NCI-H526 treated with DMSO at 0.1 percent for 48 hours (cell line): ENCODE results near the gene CORO2A.
"Not testable (repeated sequence)": the region's sequence is repeated elsewhere in the genome, so short reads cannot be mapped to it uniquely, and the experiment has no call there.

Experiments
- DNase-seq: peaks from one replicate; lab custom pipeline; 2025; lab: John Stamatoyannopoulos, UW

CORO2A gene

DNA sequence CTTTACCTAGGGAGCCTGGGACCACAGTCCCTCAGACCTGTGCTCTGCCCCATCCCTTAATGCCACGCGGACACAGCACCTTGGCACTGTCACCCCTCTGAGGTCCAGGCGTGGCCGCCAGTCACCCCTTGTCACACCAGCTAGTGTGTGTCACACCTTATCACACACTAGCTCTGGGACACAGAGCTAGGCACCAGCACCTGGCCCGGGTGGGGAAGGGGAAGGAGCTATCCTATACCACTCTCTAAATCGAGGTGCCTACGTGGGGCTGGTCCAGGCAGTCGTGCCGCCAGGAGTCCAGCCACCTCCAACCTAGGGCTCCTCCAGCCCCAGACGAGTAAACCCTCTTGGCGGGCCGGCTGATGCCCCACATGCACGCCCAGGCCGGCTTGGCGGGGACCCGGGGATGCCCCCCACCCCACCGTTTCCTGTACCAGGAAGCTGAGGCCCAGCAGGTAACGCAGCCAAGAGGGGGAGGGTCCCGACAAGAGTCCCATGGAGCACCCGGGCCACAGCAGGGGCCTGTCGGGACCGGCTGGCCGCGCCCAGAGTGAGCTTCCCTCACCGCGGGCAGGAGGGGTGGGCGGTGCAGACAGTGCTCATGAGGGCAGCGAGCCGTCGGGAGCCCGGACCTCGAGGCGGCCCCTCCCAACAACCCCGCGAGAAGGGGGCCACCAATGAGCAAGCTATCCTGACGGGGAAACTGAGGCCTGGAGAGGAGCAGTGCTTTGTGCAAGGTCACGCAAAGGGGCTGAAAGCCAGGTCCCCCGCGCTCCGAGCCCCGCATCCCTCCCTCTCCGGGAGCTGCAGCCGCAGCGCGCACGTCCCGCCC lies 550 bp downstream of the CORO2A start:
- DNase-seq = no peak

DNA sequence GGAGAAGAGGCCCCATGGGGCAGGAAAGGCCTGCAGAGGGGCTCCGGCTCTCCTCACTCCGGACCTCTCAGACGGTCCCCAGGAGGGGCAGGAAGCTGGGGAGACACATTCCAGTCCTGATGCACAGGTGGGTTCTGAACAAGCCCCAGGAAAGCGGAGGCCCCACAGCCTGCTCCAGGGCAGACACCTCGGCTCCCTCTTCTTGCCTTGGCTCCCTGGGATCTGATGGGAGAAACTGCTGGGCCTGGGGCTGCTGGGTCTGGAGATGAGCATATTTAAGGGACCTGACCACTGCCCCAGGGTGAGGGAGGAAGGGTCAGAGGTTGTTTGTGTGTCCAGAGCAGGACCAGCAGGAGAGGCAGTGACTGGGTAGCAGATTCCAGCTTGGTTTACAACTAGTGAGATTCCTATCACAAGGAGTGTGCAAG lies 1.2 kb downstream of the CORO2A start:
- DNase-seq = no peak

DNA sequence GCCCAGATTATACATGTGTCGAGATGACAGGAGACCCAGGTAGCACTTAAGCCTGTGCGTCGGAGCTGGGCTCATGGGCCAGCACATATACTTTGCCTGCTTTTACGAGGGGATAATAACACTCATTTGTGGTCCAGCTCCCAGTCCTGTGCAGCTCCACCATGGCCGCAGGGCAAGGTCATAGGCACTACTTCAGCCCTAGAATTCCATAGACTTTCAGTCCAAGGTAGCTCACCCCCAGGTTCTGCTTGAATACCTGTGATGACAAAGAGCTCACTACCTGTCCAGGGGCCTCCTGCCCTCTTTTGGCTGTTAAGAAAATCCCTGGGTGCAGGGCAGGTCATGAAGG lies 1.7 kb downstream of the CORO2A start:
- no peak for DNase-seq

DNA sequence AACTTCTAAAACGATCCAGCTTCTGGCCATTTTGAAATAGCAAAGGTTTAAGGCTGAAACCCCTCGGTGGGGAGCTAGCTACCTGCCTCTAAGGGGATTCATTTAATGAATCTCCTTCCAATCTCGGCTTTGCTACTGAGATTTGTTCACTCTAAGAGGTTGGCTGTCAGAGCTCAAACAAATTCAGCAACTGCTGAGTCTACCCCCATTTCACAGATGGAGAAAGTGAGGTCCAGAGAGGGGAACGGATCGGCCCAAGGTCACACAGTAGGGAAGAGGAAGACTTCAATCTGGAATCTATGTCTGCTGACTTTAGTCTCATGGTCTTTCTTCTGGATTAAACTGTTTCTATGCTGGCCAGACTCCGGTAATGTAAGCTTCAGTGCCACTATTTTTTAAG lies 3.0 kb downstream of the CORO2A start:
- DNase-seq = no peak

DNA sequence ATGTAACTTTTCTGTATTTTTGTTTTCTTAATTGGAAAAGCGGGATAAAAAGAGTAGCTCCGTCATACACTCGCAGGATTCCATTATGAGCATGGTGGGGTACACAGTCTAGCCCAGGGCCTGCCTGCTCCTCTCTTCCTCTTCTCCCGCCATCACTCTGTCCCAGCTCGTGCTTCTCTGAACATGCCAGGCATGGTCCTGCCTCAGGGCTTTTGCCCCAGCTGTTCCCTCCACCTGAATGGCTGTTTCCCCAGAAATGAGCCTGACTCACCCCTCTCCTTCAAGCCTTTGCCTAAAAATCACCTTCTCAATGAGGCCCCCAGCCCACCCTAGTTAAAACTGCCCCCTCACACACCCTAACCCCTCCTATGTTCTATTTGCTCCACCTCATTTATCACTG lies 4.5 kb downstream of the CORO2A start:
- DNase-seq = no peak

DNA sequence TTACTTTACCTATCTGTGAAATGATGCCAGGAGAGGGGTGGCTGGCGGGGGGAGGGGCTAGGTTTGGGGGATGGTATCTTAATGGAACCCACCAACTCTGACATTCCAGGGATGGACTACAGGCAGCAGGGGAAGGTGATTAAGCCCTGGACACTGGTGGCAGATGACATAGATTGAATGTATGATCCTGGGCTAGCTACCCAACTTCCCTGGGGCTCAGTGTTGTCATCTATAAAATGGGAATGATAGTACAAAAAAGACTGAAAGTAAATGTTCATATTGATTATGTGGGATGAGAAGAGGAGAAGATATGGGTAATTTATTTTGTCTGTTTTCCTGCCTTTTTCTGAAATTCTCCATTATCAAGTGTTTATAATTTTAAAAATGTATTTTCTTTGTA lies 6.2 kb downstream of the CORO2A start:
- no peak for DNase-seq

DNA sequence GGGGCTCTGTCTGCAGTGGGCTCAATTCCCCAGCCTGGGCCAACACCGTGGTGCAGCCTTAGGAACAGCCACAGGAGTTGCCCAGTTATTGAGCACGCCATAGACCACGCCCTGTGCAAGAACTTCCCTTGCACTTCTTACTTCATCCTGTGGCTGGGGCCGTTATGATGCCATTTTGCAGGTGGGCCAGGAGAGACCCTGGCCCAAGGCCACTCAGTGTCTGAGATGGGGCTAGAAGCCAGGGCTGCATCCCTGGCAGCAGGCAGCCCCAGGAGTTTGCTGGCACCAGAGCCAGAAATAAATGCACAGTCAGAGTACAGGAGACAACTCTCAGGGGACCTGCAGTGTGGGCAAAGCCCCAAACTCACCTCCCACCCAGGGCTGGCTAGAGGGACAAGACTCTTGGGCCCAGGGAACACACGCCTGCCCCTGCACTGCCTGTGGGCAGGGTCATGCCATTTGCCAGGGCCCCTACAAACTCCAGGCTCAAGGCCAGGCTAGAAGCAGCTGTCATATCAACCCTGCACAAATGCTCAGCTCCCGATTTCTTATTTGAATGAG lies 6.7 kb downstream of the CORO2A start:
- no peak for DNase-seq

DNA sequence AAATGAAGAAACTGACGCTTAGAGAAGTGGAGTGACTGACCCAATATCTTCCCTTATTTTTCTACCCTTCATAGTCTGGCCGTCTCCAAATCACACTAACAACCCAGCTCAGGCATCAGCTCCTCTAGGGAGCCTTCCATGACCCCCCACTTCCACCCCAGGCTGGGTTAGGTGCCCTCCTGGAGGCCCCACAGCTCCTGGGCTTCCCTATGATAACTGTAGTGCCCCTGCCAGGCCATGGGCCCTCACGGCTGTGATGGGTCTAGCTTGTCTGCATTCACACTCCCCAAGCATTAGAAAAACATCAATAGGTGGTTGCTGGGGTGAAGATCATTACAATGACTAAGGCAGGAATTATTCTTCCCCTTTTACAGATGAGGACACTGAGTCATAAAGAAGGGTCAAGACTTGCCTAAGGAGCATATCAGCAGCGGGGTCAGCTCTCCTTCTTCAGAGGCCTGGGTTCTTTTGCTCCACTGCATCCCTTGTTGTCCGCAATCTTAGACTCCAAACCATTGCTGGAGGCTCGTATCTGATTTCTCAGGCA lies 7.3 kb downstream of the CORO2A start:
- DNase-seq = no peak

DNA sequence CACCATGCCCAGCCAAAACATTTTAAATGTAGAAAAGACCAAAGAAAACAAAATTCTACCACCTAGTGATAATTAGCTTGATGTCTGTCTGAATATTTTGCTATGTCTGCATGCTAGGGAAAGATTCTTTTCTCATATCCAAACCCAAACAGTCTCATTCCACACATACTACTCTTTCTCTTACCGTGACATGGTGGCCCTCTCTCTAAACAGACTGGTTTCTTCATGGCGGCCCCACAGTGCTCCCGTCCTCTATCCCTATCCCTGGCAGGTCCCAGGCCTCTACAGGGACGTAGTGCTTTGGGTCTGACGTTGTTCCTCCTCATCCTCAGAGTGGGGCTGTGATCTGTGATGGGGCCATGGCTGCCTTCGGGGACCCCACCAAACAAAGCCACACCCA lies 8.1 kb downstream of the CORO2A start:
- DNase-seq = no peak

DNA sequence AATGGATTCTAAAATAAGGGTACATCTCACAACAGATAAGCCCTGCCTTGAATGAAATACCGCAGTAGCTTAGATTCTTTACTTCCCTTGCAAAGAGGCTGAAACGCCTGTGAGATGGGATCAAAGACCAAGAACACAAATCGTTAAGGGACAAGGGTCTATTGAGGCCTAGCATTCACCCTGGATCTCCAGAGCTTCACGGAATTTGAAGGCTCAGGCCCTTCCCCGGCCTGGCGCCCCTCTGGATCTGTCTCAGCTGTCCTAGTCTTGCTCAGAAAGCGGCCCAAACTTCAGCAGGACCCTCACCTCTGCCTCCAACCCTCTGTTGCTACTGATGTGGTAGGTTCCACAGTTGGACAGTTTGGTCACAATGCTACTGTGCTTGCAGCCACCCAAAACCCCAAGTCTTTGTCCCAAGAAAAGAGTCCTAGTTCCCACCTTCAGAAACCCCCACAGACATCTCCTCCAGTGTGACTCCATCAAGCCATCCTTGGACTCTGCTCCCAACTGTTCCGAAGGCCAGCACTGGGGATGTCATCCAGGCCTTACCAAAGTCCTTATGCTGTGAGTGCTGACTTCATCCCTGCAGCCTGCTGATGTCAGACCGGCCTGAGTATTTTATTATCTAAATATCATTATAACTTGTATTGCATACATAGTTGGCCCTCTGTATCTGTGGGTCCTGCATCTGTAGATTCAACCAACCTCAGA lies 9.4 kb downstream of the CORO2A start:
- DNase-seq = no peak

DNA sequence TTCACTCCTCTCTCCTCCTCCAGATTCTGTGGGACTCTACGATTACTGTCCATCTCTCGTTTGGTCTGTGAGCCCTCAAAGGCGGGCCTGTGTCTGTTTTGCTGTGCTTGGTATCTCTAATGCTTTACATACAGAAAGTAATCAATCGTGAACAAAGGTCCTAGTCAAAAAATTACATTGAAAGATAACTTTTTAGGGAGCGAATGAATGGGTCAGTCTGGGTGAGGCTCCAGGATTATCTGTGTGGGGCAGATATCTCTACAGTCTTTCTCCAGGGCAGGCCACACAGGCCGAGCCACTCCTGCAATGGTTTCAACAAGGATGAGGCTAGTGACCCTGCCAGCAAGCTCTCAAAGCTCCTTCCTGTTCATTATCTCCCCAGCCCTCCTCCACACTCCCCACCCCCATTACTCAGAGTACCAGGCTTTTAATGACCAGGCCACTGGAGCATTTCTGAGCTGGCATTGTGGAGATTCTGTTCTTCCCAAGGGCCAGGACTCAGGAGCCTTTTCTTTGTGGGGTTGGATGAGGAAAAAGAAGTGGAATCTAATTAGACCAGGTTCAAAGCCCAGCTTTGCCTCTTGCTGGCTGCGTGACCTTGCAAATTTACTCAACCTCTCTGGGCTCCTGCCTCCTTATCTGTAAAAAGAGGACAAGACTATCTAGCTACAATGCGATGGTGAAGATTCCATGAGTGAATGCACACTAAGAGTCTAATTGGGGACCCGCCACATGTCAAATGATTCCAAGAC lies 10.2 kb downstream of the CORO2A start:
- DNase-seq = no peak

DNA sequence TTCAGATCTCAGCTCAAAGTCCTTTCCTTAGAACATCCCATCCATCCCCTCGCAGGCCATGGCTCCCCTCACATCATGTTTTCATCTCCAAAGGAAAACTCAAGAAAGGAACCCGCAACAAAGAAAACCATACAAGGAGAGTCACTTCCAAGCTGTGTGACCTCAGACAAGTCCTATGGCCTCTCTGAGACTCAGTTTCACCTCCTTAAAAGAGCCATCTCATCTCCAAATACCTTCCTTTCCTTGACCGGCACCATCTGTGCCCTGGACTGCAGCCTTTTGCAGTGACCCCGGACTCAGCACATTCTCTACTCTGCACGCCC lies 10.7 kb downstream of the CORO2A start:
- DNase-seq = no peak

DNA sequence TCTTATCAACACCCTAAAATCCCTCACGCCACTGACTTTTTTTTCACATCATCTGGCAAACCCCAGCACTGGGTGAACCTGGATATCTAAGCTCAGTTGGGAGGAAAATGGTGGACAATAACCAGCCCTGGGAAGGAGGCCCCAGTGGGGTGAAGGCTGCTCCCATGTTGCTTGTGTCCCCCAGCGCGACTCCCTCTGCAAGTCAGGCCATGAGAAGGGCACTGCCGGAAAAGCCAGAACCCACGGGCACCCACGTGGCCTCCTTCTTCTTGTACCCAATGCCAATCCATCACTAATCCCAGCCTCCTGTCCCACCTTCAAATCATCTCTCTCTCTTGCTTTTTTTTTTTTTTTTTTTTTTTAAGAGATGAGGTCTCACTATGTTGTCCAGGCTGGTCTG lies 11.4 kb downstream of the CORO2A start:
- no peak for DNase-seq

DNA sequence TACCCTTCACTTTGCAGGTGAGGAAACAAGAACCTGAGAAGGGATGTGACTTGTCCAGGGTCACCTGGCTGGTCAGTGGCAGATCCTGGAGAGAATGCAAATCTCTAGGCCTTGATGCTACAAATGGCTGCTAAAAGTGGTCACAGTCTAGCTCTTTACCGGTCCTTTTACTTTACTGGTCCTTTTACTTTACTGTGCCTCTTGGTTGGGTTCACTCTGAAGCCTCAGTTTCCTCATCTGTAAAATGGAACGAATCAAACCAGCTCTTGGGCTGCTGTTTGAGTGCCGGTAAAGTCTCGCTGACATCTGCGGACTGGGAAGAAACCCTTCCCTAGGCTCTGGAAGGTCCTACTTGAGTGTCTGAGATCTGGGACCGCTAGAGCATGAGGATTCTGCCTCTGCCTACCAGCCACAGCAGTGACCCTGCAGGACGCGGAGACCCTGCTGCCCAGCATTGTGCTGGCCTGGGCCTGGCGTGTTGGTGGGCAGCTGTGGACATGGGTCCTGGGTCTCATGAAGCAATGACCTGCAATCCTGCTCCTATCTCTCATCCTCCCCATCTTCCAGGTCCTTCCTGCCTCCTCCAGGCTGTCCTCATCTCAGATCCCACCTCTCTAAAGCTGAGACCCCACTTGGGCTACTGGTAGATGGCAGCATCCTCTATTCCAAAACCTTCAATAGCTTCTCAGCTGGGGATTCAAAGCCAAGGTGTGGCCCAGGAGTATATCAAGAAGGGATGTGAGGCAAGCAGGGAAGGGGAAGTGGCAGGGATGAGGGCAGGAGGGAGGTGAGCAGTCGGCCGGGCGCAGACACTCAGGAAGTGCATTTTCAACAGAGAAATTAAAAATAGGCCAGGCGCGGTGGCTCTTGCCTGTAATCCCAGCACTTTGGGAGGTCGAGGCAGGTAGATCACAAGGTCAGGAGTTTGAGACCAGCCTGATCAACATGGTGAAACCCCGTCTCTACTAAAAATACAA lies 13.3 kb downstream of the CORO2A start:
- DNase-seq = no peak

DNA sequence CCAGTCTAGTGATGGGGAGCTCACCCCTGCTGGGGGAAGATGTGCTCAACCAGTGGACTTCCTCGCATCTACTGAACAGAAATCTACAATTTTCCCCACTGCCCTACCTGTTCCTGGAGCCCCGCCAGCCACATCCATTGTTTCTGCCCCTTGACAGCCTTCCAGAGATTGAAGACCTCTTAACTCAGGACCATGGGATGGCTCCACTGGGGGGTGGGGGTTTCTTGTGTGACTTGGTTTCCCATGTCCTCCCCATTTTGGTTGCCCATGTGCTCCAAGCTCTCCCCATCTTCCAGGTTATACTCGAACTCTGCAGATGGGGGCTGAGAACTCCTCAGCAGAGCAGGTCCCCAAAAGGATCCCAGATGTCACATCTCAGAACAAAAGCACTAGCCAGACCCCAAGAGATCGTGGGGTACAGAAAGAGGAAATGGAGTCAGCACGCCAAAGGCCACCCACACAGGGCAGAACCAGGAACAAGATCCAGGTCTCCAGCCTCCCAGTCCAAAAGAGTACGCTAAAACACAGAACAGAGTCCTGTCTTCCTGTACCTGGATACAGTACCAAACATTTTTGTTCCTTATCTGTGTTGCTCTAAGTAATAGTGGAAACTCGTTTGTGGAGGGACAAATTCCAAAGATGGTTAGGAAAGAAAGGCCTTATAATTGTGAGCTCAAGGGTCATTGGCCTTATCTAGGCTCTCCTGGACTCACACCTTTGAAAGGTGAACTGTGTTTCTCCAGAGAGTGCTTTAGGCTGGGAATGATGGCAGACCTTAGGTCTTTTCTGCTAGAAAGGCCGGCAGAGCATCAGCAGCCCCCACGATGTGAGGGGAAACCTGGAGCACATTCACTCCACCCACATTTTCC lies 15.8 kb downstream of the CORO2A start:
- no peak for DNase-seq

DNA sequence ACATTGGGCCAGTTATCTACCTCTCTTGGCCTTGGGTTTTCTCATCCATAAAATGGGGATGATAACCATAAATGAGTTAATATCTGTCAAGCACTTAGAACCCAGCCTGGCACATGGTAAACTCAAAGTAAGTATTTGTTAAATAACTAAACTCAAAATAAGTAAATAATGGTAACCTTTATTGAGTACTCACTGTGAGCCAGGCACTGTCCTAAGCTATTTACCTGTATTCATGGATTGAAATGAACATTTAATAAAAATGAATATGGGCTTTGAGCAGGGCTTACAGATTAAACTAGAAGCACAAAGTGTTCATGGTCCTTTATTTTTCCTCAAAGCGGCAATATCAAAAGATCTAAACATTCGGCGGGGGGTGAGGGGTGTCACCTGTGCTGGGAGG lies 16.7 kb downstream of the CORO2A start:
- DNase-seq = no peak

DNA sequence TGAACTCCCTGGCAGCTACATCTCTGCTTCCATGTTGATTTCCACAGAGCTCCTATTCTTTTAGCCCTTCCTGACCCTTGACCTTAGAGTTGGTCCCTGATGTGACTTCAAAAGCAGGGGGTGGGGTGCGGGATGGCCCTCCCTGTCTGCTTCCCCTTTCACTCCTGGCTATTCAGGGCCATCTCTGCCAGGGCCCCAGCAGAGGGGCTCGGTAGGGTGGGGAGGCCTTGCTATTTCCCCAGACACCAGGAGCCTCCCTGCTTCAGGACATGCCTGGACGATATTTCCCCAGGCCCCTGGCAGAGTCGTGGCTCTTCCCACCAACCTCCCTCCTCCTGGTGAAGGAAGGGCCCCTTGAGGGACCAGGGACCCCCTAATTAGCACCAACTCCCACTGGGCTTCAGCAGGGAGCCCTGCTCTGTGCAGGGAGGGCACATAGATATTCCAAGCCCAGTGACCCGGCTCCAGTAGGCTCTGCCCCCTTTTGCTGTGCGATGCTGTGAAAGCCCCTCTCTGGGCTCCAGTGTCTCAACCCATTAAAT lies 17.3 kb downstream of the CORO2A start:
- DNase-seq = no peak

DNA sequence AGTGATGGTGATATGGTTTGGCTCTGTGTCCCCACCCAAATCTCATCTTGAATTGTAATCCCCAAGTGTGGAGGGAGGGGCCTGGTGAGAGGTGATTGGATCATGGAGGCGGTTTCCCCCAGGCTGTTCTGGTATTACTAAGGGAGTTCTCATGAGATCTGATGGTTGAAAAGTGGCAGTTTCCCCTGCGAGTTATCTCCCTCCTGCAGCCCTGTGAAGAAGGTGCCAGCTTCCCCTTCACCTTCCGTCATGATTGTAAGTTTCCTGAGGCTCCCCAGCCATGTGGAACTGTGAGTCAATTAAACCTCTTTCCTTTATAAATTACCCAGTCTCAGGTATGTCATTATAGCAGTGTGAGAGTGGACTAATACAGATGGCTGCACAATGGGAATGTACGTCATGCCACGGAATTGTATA lies 17.9 kb downstream of the CORO2A start:
- DNase-seq = not testable (repeated sequence)

DNA sequence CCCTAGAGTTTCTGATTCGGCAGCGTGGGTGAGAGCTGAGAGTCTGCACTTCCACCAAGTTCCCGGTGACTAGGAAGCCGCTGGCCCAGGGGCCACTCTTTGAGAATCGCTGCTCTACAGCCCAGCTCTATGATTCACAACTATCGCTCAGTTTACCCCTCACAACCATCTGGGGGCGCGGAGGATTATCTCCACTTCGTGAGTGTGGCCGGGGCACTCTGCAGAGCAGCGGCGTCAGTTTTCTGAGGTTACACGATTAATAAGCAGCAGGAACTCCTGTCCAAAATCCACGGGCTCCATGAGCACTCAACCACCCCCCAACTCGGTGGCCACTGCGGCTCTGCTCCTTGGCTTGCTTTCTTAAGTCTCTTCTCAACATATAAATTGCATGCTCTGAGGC lies 19.3 kb downstream of the CORO2A start:
- no peak for DNase-seq

DNA sequence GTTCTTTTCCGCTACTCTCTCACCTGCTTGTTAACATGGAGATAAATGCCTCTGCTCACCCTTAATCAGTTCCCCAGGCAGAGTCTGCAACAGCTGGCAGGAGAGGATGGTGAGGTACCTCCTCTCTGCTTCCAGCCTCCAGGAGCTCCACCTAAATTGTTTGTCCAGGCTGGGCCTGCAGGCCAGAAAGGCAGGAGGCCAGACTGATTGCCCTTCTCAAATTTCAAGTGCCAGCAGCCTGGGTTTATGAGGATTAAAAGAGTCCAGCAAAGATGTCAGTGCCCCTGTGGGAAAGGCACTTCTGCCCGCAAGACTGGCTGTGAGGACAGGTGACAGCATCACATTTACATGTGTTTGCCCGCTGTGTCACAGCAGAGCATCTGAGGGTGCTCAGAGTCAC lies 19.8 kb downstream of the CORO2A start:
- peak; percentile 65 for DNase-seq
